GM23338 (cell line): ENCODE data around the gene GSDMA.

ENCODE experiments used
- EZH2phosphoT487 ChIP-seq: fragments of 200-600 bp; sonication (generic); IDR thresholded peaks from one replicate; pipeline ENCODE4 v1.8.1; 2018; ENCODE audit warnings: antibody characterized with exemption; ENCODE audit not compliant: unreplicated experiment
- JUNB ChIP-seq: IDR thresholded peaks from one replicate; pipeline ENCODE4 v1.6.1; 2016; ENCODE audit warnings: antibody characterized with exemption; ENCODE audit not compliant: unreplicated experiment
- TF ChIP-seq, protein P1 (sequence below): IDR thresholded peaks from one replicate; pipeline ENCODE4 v1.6.1; 2018; ENCODE audit warnings: antibody characterized with exemption; ENCODE audit not compliant: unreplicated experiment
- TF ChIP-seq, protein P2 (sequence below), 2 experiments: fragments of 200-600 bp in 1 of 2; sonication (generic) in 1 of 2; conservative IDR thresholded peaks; 2 replicates each; pipeline versions ENCODE4 v1.5.1 to v1.6.1; 2016 to 2017; ENCODE audit warnings: antibody characterized with exemption in 2 of 2, low read depth in 2 of 2, mild to moderate bottlenecking in 2 of 2, moderate library complexity in 1 of 2

DNA sequence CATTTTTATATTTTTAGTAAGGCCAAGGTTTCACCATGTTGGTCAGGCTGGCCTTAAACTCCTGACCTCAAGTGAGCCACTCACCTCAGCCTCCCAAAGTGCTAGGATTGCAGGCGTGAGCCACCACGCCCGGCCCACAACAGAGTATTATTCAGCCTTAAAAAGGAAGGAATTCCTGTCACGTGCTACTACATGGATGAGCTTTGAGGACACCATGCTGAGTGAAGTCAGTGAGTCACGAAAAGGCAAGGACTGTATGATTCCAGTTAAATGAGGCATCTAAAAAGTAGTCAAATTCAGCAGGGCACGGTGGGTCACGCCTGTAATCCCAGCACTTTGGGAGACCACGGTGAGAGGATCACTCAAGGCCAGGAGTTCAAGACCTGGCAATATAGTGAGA lies 62.1 kb downstream of the GSDMA start:
- TF ChIP-seq, protein P1, sequence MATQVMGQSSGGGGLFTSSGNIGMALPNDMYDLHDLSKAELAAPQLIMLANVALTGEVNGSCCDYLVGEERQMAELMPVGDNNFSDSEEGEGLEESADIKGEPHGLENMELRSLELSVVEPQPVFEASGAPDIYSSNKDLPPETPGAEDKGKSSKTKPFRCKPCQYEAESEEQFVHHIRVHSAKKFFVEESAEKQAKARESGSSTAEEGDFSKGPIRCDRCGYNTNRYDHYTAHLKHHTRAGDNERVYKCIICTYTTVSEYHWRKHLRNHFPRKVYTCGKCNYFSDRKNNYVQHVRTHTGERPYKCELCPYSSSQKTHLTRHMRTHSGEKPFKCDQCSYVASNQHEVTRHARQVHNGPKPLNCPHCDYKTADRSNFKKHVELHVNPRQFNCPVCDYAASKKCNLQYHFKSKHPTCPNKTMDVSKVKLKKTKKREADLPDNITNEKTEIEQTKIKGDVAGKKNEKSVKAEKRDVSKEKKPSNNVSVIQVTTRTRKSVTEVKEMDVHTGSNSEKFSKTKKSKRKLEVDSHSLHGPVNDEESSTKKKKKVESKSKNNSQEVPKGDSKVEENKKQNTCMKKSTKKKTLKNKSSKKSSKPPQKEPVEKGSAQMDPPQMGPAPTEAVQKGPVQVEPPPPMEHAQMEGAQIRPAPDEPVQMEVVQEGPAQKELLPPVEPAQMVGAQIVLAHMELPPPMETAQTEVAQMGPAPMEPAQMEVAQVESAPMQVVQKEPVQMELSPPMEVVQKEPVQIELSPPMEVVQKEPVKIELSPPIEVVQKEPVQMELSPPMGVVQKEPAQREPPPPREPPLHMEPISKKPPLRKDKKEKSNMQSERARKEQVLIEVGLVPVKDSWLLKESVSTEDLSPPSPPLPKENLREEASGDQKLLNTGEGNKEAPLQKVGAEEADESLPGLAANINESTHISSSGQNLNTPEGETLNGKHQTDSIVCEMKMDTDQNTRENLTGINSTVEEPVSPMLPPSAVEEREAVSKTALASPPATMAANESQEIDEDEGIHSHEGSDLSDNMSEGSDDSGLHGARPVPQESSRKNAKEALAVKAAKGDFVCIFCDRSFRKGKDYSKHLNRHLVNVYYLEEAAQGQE = no peak
- no peak for TF ChIP-seq JUNB
- TF ChIP-seq, protein P2, sequence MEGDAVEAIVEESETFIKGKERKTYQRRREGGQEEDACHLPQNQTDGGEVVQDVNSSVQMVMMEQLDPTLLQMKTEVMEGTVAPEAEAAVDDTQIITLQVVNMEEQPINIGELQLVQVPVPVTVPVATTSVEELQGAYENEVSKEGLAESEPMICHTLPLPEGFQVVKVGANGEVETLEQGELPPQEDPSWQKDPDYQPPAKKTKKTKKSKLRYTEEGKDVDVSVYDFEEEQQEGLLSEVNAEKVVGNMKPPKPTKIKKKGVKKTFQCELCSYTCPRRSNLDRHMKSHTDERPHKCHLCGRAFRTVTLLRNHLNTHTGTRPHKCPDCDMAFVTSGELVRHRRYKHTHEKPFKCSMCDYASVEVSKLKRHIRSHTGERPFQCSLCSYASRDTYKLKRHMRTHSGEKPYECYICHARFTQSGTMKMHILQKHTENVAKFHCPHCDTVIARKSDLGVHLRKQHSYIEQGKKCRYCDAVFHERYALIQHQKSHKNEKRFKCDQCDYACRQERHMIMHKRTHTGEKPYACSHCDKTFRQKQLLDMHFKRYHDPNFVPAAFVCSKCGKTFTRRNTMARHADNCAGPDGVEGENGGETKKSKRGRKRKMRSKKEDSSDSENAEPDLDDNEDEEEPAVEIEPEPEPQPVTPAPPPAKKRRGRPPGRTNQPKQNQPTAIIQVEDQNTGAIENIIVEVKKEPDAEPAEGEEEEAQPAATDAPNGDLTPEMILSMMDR (conservative IDR thresholded peaks at IDR 0.05; ENCODE audit: low read depth in 2 of 2) = no peak
- TF ChIP-seq EZH2phosphoT487 = no peak
